NT2/D1 (cell line): ENCODE results near the gene COL20A1.
A peak's percentile ranks its signal among the peaks of the same experiment; 100 is the strongest.

Source experiments
- DNase-seq: peaks from one replicate; pipeline ENCODE4 v3.0.0-alpha.2; 2011; ENCODE audit warnings: low read depth, low spot score
- H3K27me3 ChIP-seq: 2 replicates; pipeline ENCODE4 v1.6.0; 2011; ENCODE audit warnings: mild to moderate bottlenecking; ENCODE audit not compliant: insufficient read length, insufficient read depth
- H3K36me3 ChIP-seq: 2 replicates; pipeline ENCODE4 v1.6.1; 2011; ENCODE audit warnings: mild to moderate bottlenecking, low read length, mixed read lengths; ENCODE audit not compliant: insufficient read depth, insufficient read length
- H3K4me1 ChIP-seq: 2 replicates; pipeline ENCODE4 v1.5.1; 2011; ENCODE audit not compliant: insufficient read depth, insufficient read length
- H3K4me3 ChIP-seq: 2 replicates; pipeline ENCODE4 v1.5.1; 2011; ENCODE audit warnings: low read depth; ENCODE audit not compliant: insufficient read length
- H3K9ac ChIP-seq: 2 replicates; pipeline ENCODE4 v1.6.0; 2011; ENCODE audit warnings: low read depth; ENCODE audit not compliant: insufficient read length
- H3K9me3 ChIP-seq: 2 replicates; pipeline ENCODE4 v1.5.1; 2011; ENCODE audit warnings: mild to moderate bottlenecking, low read length; ENCODE audit not compliant: insufficient read depth
- SUZ12 ChIP-seq: IDR thresholded peaks from 2 replicates; pipeline ENCODE4 v1.6.1; 2011; ENCODE audit not compliant: insufficient read length, insufficient read depth; ENCODE audit errors: extremely low read depth
- YY1 ChIP-seq: IDR thresholded peaks from 2 replicates; pipeline ENCODE4 v1.6.1; 2011; ENCODE audit not compliant: insufficient read length, insufficient read depth
- ZNF274 ChIP-seq: IDR thresholded peaks from 2 replicates; pipeline ENCODE4 v1.6.1; 2011; ENCODE audit warnings: mild to moderate bottlenecking, low read depth, low read length

COL20A1 gene

DNA sequence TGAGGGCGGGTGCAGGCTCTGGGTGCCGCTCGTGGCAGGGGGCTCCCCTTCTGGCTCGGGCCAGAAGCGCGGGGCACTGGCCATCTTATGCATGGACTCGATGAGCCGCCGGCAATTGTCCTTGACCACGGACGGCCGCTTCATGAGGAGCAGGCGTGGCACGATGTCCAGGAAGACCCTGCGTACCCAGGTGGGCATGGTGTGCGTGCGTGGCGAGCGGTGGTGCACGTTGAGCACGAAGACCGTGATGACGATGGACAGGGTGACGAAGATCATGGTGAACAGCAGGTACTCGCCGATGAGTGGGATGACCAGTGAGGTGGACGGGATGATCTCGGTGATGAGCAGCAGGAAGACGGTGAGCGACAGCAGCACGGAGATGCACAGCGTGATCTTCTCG is 57.2 kb downstream of the COL20A1 start:
- Histone ChIP-seq H3K9me3 (peaks cover 8% of the 10 kb centered on the region; the same call in 1 of the 2 replicates), H3K27me3 (no peaks in the 10 kb centered on the region), H3K4me1 (peaks cover 15% of the 10 kb centered on the region), H3K36me3 (peaks cover 3% of the 10 kb centered on the region), H3K4me3 (no peak overlapping the region), H3K9ac (no peak overlapping the region)
- TF ChIP-seq ZNF274 (no peak), YY1 (no peak), SUZ12 (no peak)
- no peak for DNase-seq

- peaks cover 8% of the 10 kb centered on the region; the same call in 1 of the 2 replicates for H3K9me3 ChIP-seq
- H3K4me3 ChIP-seq = no peak overlapping the region
- peaks cover 3% of the 10 kb centered on the region for H3K36me3 ChIP-seq
- TF ChIP-seq ZNF274 (no peak), YY1 (no peak)
- no peaks in the 10 kb centered on the region for H3K27me3 ChIP-seq
- H3K9ac ChIP-seq = no peak overlapping the region
- no peak for DNase-seq
- H3K4me1 ChIP-seq = peaks cover 15% of the 10 kb centered on the region
These were observed 57.8 kb downstream of the COL20A1 start for GRCh38 chr20:63350597-63351325.

GRCh38 chr20:63351326-63351700 is 58.3 kb downstream of the COL20A1 start:
- no peak overlapping the region for H3K4me3 ChIP-seq
- no peak overlapping the region for H3K9ac ChIP-seq
- H3K4me1 ChIP-seq = peaks cover 14% of the 10 kb centered on the region
- H3K27me3 ChIP-seq = no peaks in the 10 kb centered on the region
- no peak for TF ChIP-seq ZNF274
- TF ChIP-seq SUZ12 = no peak
- TF ChIP-seq YY1 = no peak
- no peak for DNase-seq
- peaks cover 3% of the 10 kb centered on the region for H3K36me3 ChIP-seq
- H3K9me3 ChIP-seq = peaks cover 8% of the 10 kb centered on the region; the same call in 1 of the 2 replicates

- TF ChIP-seq ZNF274 (no peak), SUZ12 (no peak), YY1 (no peak)
- peak; percentile 63 for DNase-seq
- Histone ChIP-seq H3K4me1 (peaks cover 14% of the 10 kb centered on the region), H3K4me3 (no peak overlapping the region), H3K27me3 (no peaks in the 10 kb centered on the region), H3K9me3 (peaks cover 8% of the 10 kb centered on the region; the same call in 1 of the 2 replicates), H3K9ac (peak overlapping the region; percentile 72), H3K36me3 (peaks cover 3% of the 10 kb centered on the region)
These were observed 59.0 kb downstream of the COL20A1 start for GRCh38 chr20:63351811-63352591.

- DNase-seq = no peak
- H3K9me3 ChIP-seq = peaks cover 8% of the 10 kb centered on the region; the same call in 1 of the 2 replicates
- peaks cover 3% of the 10 kb centered on the region for H3K36me3 ChIP-seq
- no peak overlapping the region for H3K4me3 ChIP-seq
- peaks cover 14% of the 10 kb centered on the region for H3K4me1 ChIP-seq
- no peaks in the 10 kb centered on the region for H3K27me3 ChIP-seq
- no peak for TF ChIP-seq YY1
- TF ChIP-seq SUZ12 = no peak
- TF ChIP-seq ZNF274 = no peak
- peak overlapping the region; percentile 32 for H3K9ac ChIP-seq
These were observed 59.8 kb downstream of the COL20A1 start for GRCh38 chr20:63352811-63353221.

DNA sequence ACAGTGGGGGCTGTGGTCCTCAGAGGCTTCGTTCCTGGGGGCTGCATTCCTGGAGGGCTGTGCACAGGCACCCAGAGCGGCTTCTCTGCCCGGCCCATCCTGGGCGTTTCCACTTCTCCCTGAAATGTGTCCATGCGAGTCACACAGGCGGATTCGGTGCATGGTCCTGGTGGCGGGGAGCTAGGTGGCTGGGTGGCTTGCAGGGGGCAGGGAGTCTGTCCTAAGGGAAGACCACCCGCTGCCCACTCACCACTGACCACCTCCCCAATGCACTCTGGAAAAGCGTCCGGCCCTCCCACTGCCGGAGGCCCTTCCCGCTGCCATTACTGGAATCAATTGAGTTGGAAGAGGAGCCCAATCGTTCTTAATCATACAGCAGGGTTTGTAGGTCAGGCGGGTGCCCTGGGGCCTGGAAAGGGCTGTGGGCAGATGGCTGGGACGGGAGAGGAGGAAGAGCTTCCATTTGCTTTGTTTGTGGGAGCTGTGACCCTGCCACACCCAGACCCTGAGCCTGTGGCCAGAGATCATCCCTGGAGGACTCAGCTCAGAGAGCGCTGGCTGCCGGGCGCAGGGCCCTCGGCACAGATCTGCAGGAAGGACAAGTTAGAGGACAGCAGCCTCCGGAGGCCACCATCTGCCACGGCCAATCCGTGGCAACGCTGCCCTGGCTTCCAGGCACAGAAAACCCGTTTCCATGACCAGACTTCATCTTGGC is 61.8 kb downstream of the COL20A1 start:
- H3K9ac ChIP-seq = no peak overlapping the region
- no peak for DNase-seq
- peaks cover 14% of the 10 kb centered on the region for H3K4me1 ChIP-seq
- peaks cover 8% of the 10 kb centered on the region; the same call in 1 of the 2 replicates for H3K9me3 ChIP-seq
- H3K36me3 ChIP-seq = peaks cover 3% of the 10 kb centered on the region
- peaks cover 4% of the 10 kb centered on the region for H3K27me3 ChIP-seq
- H3K4me3 ChIP-seq = no peak overlapping the region
- no peak for TF ChIP-seq SUZ12
- no peak for TF ChIP-seq YY1
- no peak for TF ChIP-seq ZNF274
